AG09319 (cell line): ENCODE data around the gene SBF2.
A peak's percentile ranks its signal among the peaks of the same experiment; 100 is the strongest.

Experiments
- DNase-seq: peaks from one replicate; pipeline ENCODE4 v3.0.0-alpha.2; 2010; ENCODE audit warnings: low read depth; ENCODE audit errors: extremely low read depth
- TF ChIP-seq, protein P1 (sequence below): IDR thresholded peaks from 2 replicates; pipeline ENCODE4 v1.5.1; 2011; ENCODE audit warnings: low read depth, mild to moderate bottlenecking, inconsistent platforms, low read length, moderate library complexity

Gene SBF2

DNA sequence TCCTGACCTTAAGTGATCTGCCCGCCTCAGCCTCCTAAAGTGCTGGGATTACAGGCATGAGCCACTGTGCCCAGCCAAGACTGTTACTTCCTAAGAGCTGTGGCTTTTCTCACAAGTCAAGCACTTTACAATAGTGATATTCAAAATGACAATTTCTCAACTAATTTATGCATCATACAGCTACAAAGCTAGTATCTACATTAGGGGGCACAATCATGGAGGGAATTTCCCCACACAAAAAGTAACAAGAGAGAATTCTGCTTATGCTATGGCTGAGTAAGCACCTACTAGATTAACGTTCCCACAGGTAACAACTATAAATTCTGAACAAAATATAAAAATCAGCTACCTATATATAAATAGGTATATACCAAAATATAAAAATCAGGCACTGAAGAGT, 72.7 kb downstream of the SBF2 start:
- TF ChIP-seq, protein P1, sequence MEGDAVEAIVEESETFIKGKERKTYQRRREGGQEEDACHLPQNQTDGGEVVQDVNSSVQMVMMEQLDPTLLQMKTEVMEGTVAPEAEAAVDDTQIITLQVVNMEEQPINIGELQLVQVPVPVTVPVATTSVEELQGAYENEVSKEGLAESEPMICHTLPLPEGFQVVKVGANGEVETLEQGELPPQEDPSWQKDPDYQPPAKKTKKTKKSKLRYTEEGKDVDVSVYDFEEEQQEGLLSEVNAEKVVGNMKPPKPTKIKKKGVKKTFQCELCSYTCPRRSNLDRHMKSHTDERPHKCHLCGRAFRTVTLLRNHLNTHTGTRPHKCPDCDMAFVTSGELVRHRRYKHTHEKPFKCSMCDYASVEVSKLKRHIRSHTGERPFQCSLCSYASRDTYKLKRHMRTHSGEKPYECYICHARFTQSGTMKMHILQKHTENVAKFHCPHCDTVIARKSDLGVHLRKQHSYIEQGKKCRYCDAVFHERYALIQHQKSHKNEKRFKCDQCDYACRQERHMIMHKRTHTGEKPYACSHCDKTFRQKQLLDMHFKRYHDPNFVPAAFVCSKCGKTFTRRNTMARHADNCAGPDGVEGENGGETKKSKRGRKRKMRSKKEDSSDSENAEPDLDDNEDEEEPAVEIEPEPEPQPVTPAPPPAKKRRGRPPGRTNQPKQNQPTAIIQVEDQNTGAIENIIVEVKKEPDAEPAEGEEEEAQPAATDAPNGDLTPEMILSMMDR, result no peak
- DNase-seq, result no peak

DNA sequence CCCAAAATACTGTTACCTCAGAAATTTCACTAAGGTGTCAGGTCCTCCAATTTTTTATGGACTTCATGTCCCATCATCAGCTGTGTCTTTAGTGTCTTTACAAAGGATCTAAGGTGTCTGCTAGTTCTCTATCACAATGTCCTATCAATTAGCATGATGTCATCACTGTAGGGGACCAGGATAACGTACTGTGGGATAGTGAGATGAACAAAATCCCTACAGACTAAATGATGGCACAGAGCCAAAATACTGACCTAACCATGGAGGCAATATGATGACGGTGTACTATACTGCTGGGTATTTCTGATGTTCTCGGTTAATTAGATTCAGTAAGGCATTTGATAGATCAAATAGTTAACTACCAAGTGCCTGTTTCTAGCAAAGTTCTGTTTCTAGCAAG, 82.5 kb downstream of the SBF2 start:
- DNase-seq, result no peak
- TF ChIP-seq, protein P1, result no peak

DNA sequence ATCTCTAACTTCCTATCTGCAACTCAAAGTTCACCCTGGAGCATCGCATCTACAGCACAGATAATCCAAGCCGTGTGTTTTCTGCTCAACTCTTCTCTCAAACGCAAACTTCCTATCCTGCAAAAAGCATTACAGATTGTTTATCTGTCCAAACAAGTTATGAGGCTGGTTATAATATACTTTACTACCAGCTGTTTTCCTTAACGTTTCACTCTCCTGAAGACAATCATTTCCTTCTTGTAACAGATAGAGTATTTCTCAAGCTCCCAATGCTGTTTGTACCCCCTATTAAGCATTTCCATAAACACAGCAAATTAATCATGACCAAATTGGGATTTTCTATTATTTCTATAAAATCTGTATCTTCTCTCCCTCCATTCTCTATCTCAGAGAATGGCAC, 84.7 kb downstream of the SBF2 start:
- TF ChIP-seq, protein P1, result no peak
- no peak for DNase-seq

DNA sequence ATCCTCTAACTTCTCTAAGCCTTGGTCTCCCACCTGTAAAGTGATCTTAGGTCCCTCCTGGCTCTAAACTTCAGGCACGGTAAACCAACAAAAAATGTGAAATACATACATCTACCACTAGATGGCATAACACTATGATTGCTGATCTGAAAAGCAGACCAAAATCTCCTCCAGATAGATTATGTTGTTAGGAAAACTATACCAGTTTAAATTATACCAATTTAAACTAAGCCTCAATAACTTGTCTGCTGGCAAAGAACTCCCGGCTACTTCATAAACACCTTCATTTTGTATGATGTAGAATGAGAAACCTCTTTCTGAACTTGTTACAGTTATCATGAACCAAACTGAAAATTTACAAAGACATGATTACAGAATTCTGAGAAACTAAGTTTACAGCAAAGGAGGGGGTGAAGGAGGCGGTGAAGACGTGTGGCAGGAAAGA, 85.9 kb downstream of the SBF2 start:
- TF ChIP-seq, protein P1, result peak; percentile 62
- peak; percentile 12 for DNase-seq

DNA sequence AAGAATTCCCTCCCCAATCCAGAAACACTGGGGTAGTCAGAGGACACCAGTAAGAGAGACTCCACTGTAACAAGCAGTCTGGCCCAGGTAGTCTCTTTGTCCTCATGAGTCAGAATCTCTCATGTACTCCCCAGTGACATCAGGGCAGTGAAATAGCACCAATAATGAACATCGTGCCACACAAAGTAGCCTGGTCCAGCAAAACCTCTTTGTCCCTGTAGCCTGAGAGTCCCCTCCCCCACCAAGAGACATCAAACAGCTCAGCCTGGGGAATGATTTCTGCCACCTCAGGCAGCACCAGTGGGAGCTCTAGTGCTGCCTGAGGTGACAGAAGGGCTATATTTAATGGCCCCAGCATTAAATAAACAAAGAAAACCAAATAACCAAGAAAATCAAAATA, 88.1 kb downstream of the SBF2 start:
- DNase-seq, result no peak
- TF ChIP-seq, protein P1, result no peak

DNA sequence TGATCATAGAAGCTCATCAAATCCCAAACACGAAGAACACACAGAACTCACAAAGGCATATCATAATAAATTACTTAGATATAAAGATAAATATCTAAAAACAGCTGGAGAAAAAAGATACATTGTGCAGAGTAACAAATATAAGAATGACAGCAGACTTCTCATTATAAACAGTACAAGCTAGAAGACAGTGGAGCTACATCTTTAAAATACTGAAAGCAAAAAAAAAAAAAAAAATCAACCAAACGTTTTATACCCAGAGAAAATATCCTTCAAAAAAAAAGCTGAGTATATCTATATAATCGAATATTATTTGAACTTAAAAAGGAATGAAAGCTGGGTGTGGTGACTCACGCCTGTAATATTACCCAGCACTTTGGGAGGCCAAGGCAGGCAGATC, 90.0 kb downstream of the SBF2 start:
- no peak for DNase-seq
- TF ChIP-seq, protein P1, result no peak

DNA sequence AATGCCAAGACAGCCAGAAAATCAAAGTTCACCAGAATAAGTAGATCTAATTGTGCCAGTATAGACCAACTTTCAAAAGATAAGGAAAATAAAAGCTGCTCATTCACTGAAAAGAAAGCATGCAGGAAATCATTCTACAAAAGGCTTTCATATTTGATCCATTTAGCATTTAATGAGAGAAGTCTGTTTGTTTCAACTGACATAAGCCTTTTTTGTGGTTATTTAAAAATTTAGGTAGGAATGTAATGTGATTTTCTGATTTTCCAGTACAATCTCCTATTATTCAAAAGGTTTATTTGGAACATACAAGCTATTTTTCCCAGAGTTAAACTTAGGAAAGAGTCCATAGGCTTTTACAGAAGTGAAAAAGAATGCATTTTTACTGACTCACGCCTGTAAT, 92.7 kb downstream of the SBF2 start:
- TF ChIP-seq, protein P1, result no peak
- DNase-seq, result no peak
